K562 (cell line): ENCODE results near the gene SFTPB.

Experiments
- BHLHE40 ChIP-seq: IDR thresholded peaks from 2 replicates; pipeline ENCODE4 v1.6.1; 2011; ENCODE audit warnings: low read length, improper control_type of control experiment
- EZH2 ChIP-seq: IDR thresholded peaks from 2 replicates; pipeline ENCODE4 v1.6.1; 2012; ENCODE audit warnings: low read depth, mild to moderate bottlenecking, inconsistent platforms, low read length, borderline replicate concordance
- IRF2 ChIP-seq: sonication (generic); formaldehyde crosslinking; IDR thresholded peaks from 2 replicates; pipeline ENCODE4 v1.8.1; 2022; ENCODE audit warnings: mild to moderate bottlenecking, missing genetic modification reagents
- MEF2A ChIP-seq: IDR thresholded peaks from 2 replicates; pipeline ENCODE4 v1.6.1; 2011; ENCODE audit warnings: low read depth, mild to moderate bottlenecking, low read length, moderate library complexity; ENCODE audit not compliant: control insufficient read depth
- TARDBP ChIP-seq: fragments of 450-650 bp; IDR thresholded peaks from 2 replicates; pipeline ENCODE4 v1.6.1; 2016

- TF ChIP-seq IRF2 (CRISPR knock-in tag): no peak
- no peak for TF ChIP-seq BHLHE40
- no peak for TF ChIP-seq MEF2A
- TF ChIP-seq EZH2: no peak
- no peak for TF ChIP-seq TARDBP
These were observed 24.1 kb upstream of the SFTPB start for GRCh38 chr2:85692039-85692645.
